SW 1271 (cell line): ENCODE data around the gene STT3B.

ENCODE experiments used
- DNase-seq, 2 experiments: peaks; one replicate each; lab custom pipeline; 2025; lab: John Stamatoyannopoulos, UW

Gene STT3B

GRCh38 chr3:31521468-31521867 lies 11.3 kb upstream of the STT3B start:
- no peak for DNase-seq

GRCh38 chr3:31522152-31522551 lies 10.6 kb upstream of the STT3B start:
- DNase-seq: no peak

GRCh38 chr3:31523543-31523942 lies 9.2 kb upstream of the STT3B start:
- no peak for DNase-seq

GRCh38 chr3:31525532-31525931 lies 7.2 kb upstream of the STT3B start:
- DNase-seq: no peak

GRCh38 chr3:31529421-31529820 lies 3.3 kb upstream of the STT3B start:
- no peak for DNase-seq

GRCh38 chr3:31530039-31530959 lies 2.4 kb upstream of the STT3B start:
- no peak for DNase-seq

GRCh38 chr3:31530960-31531335 lies 1.8 kb upstream of the STT3B start:
- DNase-seq: no peak

GRCh38 chr3:31531452-31531991 lies 1.2 kb upstream of the STT3B start:
- no peak for DNase-seq

GRCh38 chr3:31531992-31532586 lies 636 bp upstream of the STT3B start:
- DNase-seq: peak; percentile 92 to 97

- peak in 1 of 2 experiments; percentile 39 for DNase-seq
Observed at GRCh38 chr3:31533169-31534064, 692 bp downstream of the STT3B start.

- DNase-seq: no peak
Observed at GRCh38 chr3:31534065-31534425, 1.3 kb downstream of the STT3B start.

GRCh38 chr3:31536497-31536896 lies 3.8 kb downstream of the STT3B start:
- DNase-seq: no peak

GRCh38 chr3:31538801-31539200 lies 6.1 kb downstream of the STT3B start:
- no peak for DNase-seq

- DNase-seq: no peak
Observed at GRCh38 chr3:31539275-31539674, 6.5 kb downstream of the STT3B start.

GRCh38 chr3:31541089-31541488 lies 8.4 kb downstream of the STT3B start:
- no peak for DNase-seq

GRCh38 chr3:31542246-31542645 lies 9.5 kb downstream of the STT3B start:
- no peak for DNase-seq

- no peak for DNase-seq
Observed at GRCh38 chr3:31543375-31543774, 10.7 kb downstream of the STT3B start.

GRCh38 chr3:31544634-31545033 lies 11.9 kb downstream of the STT3B start:
- no peak for DNase-seq

- DNase-seq: no peak
Observed at GRCh38 chr3:31546162-31546561, 13.4 kb downstream of the STT3B start.

GRCh38 chr3:31546725-31547124 lies 14.0 kb downstream of the STT3B start:
- no peak for DNase-seq

GRCh38 chr3:31550452-31551251 lies 17.9 kb downstream of the STT3B start:
- peak in 1 of 2 experiments; percentile 23 for DNase-seq
